NCI-H82 (cell line): ENCODE measurements around the gene PREX1.

Experiments used
- DNase-seq: peaks from one replicate; lab custom pipeline; 2025; lab: John Stamatoyannopoulos, UW

Gene PREX1

GRCh38 chr20:48679599-48679998, 148.2 kb downstream of the PREX1 start:
- DNase-seq: peak; percentile 68

GRCh38 chr20:48679011-48679410, 148.8 kb downstream of the PREX1 start:
- no peak for DNase-seq

GRCh38 chr20:48678421-48678820, 149.4 kb downstream of the PREX1 start:
- DNase-seq: no peak

GRCh38 chr20:48676795-48677460, 150.9 kb downstream of the PREX1 start:
- DNase-seq: no peak

GRCh38 chr20:48676125-48676524, 151.7 kb downstream of the PREX1 start:
- no peak for DNase-seq

- no peak for DNase-seq
Observed at GRCh38 chr20:48674461-48674860, 153.3 kb downstream of the PREX1 start.

- no peak for DNase-seq
Observed at GRCh38 chr20:48673507-48673906, 154.3 kb downstream of the PREX1 start.

GRCh38 chr20:48672324-48672723, 155.5 kb downstream of the PREX1 start:
- DNase-seq: no peak

- no peak for DNase-seq
Observed at GRCh38 chr20:48671141-48671540, 156.7 kb downstream of the PREX1 start.

GRCh38 chr20:48669946-48670605, 157.7 kb downstream of the PREX1 start:
- DNase-seq: no peak

- no peak for DNase-seq
Observed at GRCh38 chr20:48668451-48668946, 159.3 kb downstream of the PREX1 start.

GRCh38 chr20:48667889-48668413, 159.8 kb downstream of the PREX1 start:
- no peak for DNase-seq

GRCh38 chr20:48667481-48667880, 160.3 kb downstream of the PREX1 start:
- no peak for DNase-seq

- DNase-seq: no peak
Observed at GRCh38 chr20:48665785-48666184, 162.0 kb downstream of the PREX1 start.

- DNase-seq: no peak
Observed at GRCh38 chr20:48662711-48663110, 165.1 kb downstream of the PREX1 start.

- DNase-seq: no peak
Observed at GRCh38 chr20:48661575-48662455, 166.0 kb downstream of the PREX1 start.

- no peak for DNase-seq
Observed at GRCh38 chr20:48660788-48661187, 167.0 kb downstream of the PREX1 start.

- no peak for DNase-seq
Observed at GRCh38 chr20:48659858-48660257, 167.9 kb downstream of the PREX1 start.

GRCh38 chr20:48658505-48658904, 169.3 kb downstream of the PREX1 start:
- DNase-seq: no peak

GRCh38 chr20:48658198-48658476, 169.7 kb downstream of the PREX1 start:
- no peak for DNase-seq

- DNase-seq: peak; percentile 88
Observed at GRCh38 chr20:48657426-48658197, 170.2 kb downstream of the PREX1 start.

GRCh38 chr20:48656661-48657211, 171.1 kb downstream of the PREX1 start:
- peak; percentile 28 for DNase-seq
